Esophagus (tissue), 2 donors: Measurements from ENCODE around the gene ANO9. TPM values are rescaled to one million over a fixed set of nuclear protein-coding genes. Genes with fewer than 3 reads are reported as not detected.
A peak's percentile ranks its signal among the peaks of the same experiment; 100 is the strongest.
"Not testable (repeated sequence)": the region's sequence is repeated elsewhere in the genome, so short reads cannot be mapped to it uniquely, and the experiment has no call there.

ENCODE experiments used
- H3K27ac ChIP-seq, 2 donors: one replicate each; pipeline ENCODE4 v1.5.1; 2013; ENCODE audit warnings: low read depth in 2 of 2, mild to moderate bottlenecking in 2 of 2, inconsistent platforms in 1 of 2, low read length in 1 of 2, moderate library complexity in 1 of 2
- H3K27me3 ChIP-seq, 2 donors: one replicate each; pipeline ENCODE4 v1.6.1; 2013; ENCODE audit warnings: low read length in 2 of 2, control low read depth in 1 of 2, mild to moderate bottlenecking in 1 of 2; ENCODE audit not compliant: insufficient read depth in 2 of 2, control insufficient read depth in 1 of 2
- H3K36me3 ChIP-seq, 2 donors: one replicate each; pipeline ENCODE4 v1.6.1; 2013; ENCODE audit warnings: low read length in 1 of 2; ENCODE audit not compliant: control insufficient read depth in 2 of 2, insufficient read depth in 2 of 2
- H3K4me1 ChIP-seq, 2 donors: one replicate each; pipeline ENCODE4 v1.6.1; 2013; ENCODE audit warnings: low read length in 1 of 2; ENCODE audit not compliant: control insufficient read depth in 2 of 2, insufficient read depth in 2 of 2
- H3K4me3 ChIP-seq, 2 donors: one replicate each; pipeline ENCODE4 v1.5.1; 2013; ENCODE audit warnings: low read length in 2 of 2, mild to moderate bottlenecking in 2 of 2, low read depth in 1 of 2, moderate library complexity in 1 of 2
- H3K9me3 ChIP-seq, 2 donors: one replicate each; pipeline ENCODE4 v1.6.1; 2013; ENCODE audit warnings: mild to moderate bottlenecking in 2 of 2, low read depth in 1 of 2, low read length in 1 of 2, moderate library complexity in 1 of 2; ENCODE audit not compliant: control insufficient read depth in 2 of 2, insufficient read depth in 1 of 2
- WGBS, 2 donors: extraction: QIAGEN DNeasy Blood & Tissue Kit; methylation state at CpG; one replicate each; pipeline ENCODE4 v1.1.7; 2013; 5-methylcytosine and 5-hydroxymethylcytosine counted together
- polyA plus RNA-seq, 2 donors: library from polyadenylated mRNA; stranded (reverse); fragments of 200-250 nt; gene quantifications; one replicate each; pipeline ENCODE4 v1.2.3, GENCODE V29; 2013
- donor health status: healthy with polysubstance abuse.
- donor health status: Bipolar disorder and iron deficiency.

Gene ANO9
- polyA plus RNA-seq, 2 donors: 18.1 to 40.4 TPM

DNA sequence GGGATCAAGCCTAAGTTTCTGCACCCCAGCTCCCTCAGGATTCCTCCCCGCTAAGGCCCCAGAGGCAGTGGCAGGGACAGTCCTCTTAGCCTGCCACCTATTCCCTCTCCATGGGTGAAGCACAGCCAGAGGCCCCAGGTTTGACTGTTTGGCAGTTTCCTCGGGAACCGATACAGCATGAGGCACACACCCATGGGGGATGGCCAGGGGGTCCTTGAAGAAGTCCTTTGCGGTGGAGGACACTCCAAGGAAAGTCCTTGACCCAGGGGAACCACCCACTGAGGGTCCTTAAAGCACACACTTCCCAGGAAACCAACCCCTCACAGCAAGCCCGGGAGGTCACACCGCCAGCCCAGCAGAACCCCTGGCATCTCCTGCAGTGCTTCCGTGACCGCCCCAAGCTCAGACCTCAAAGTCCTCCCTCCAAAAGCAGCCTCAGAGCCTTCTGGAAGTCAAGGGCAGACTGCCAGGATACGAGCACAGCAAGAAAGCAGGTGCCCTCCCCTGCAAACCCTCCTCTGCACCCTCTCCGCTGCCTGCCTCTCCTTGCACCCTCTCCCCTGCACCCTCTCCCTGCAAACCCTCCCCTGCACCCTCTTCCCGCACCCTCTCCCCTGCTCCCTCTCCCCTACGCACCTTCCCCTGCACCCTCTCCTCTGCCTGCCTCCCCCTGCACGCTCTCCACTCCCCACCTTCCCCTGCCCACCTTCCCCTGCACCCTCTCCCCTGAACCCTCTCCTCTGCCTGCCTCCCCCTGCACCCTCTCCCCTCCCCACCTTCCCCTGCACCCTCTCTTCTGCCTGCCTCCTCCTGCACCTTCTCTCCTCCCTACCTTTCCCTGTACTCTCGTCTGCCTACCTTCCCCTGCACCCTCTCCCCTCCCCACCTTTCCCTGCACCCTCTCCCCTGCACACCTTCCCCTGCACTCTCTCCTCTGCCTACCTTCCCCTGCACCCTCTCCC lies 28.4 kb downstream of the ANO9 start:
- Histone ChIP-seq H3K4me3 (peak overlapping the region in 1 of 2 donors; percentile 15), H3K36me3 (no peaks in the 10 kb centered on the region), H3K27me3 (peaks cover 0 to 5% of the 10 kb centered on the region in 2 donors), H3K9me3 (no peaks in the 10 kb centered on the region), H3K4me1 (peaks cover 4 to 13% of the 10 kb centered on the region in 2 donors), H3K27ac (no peak overlapping the region)
- 55 to 57% methylated on average over 13 of the region's 14 CpGs for WGBS, 2 donors

DNA sequence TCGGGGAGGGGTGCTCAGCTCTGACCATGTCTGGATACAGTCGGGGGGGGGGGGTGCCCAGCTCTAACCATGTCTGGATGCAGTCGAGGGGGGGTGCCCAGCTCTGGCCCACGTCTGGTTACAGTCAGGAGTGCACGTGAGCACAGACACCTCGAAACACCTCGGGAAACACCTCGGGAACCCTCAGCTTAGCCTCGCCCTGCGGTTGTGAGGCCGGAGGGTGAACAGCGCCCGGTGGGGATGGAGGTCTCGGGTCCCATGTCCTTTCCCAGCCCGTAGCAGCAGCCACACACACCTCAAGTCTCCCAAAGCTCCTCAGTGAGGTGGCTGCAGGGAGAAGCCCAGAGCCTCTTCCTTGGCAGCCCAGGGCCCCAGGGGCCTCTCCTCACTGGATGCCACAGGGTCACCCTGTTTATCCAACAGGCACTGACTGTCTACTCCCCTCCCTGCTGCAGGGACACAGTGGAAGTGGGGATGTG lies 29.1 kb downstream of the ANO9 start:
- no peak overlapping the region for H3K27ac ChIP-seq
- H3K9me3 ChIP-seq: no peaks in the 10 kb centered on the region
- H3K27me3 ChIP-seq: peaks cover 0 to 5% of the 10 kb centered on the region in 2 donors
- peaks cover 4 to 15% of the 10 kb centered on the region in 2 donors for H3K4me1 ChIP-seq
- H3K36me3 ChIP-seq: peaks cover 0 to 2% of the 10 kb centered on the region in 2 donors
- no peak overlapping the region for H3K4me3 ChIP-seq
- 74 to 77% methylated on average over 14 to 15 of the region's 15 CpGs for WGBS, 2 donors

DNA sequence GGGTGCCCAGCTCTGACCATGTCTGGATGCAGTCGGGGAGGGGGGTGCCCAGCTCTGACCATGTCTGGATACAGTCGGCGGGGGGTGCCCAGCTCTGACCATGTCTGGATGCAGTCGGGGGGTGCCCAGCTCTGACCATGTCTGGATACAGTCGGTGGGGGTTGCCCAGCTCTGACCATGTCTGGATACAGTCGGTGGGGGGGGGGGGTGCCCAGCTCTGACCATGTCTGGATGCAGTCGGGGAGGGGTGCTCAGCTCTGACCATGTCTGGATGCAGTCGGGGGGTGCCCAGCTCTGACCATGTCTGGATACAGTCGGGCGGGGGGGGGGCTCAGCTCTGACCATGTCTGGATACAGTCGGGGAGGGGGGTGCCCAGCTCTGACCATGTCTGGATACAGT lies 30.3 kb downstream of the ANO9 start:
- H3K4me1 ChIP-seq: peaks cover 4 to 23% of the 10 kb centered on the region in 2 donors
- H3K27me3 ChIP-seq, H3K36me3 ChIP-seq, H3K9me3 ChIP-seq, H3K27ac ChIP-seq, H3K4me3 ChIP-seq: not testable (repeated sequence)
- 83 to 88% methylated on average over 9 to 11 of the region's 11 CpGs for WGBS, 2 donors

DNA sequence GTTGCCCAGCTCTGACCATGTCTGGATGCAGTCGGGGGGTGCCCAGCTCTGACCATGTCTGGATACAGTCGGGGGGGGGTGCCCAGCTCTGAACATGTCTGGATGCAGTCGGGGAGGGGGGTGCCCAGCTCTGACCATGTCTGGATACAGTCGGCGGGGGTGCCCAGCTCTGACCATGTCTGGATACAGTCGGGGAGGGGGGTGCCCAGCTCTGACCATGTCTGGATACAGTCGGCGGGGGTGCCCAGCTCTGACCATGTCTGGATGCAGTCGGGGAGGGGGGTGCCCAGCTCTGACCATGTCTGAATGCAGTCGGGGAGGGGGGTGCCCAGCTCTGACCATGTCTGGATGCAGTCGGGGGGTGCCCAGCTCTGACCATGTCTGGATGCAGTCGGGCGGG lies 31.1 kb downstream of the ANO9 start:
- H3K9me3 ChIP-seq, H3K36me3 ChIP-seq, H3K4me3 ChIP-seq, H3K27ac ChIP-seq, H3K27me3 ChIP-seq: not testable (repeated sequence)
- 83 to 87% methylated on average over 10 to 13 of the region's 13 CpGs for WGBS, 2 donors
- peaks cover 0 to 27% of the 10 kb centered on the region in 2 donors for H3K4me1 ChIP-seq

DNA sequence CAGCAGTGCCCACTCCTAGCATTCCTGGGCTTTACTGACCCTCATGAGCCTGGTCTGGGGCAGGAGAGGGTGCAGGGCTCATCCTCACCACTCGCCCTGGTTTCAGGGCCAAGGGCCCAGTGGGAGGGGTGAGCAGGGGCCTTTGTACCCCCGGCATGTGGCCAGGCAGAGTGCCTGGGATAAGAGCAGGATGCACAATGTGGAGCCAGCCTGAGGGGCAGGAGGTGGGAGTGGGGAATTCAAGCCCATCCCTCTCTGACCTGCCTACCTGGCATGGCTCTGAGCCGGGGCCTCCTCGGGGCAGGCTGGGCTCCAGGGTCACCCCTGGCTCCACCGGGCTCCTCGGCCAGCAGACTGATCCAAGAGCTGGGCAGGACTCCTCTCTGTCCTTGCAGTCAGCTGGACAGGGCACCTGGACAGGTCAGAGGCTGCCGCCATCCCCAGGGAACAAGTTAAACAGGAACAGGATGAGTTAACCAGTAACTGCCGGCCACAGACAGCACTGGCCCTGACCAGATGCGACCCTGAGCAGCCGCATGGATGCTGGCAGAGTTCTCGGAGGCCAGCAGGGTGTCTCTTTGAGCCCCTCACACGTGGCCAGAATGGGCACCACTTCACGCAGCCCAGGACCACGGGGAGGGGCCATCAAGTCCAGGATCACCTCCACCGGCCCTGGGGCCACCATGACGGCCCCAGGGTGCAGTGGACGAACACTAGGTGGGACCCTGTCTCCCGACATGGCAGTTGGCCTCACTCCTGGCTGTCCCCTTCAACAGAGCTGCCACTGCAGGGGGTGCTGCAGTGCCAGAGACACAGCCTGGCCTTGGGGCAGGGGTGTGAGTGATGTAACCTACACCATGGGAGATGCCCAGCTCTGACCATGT lies 32.0 kb downstream of the ANO9 start:
- WGBS, 2 donors: 60 to 63% methylated on average over 16 to 18 of the region's 18 CpGs
- Histone ChIP-seq H3K36me3 (peaks cover 0 to 5% of the 10 kb centered on the region in 2 donors), H3K27me3 (peaks cover 0 to 5% of the 10 kb centered on the region in 2 donors), H3K4me1 (peaks cover 0 to 27% of the 10 kb centered on the region in 2 donors), H3K27ac (no peak overlapping the region), H3K4me3 (no peak overlapping the region), H3K9me3 (no peaks in the 10 kb centered on the region)

DNA sequence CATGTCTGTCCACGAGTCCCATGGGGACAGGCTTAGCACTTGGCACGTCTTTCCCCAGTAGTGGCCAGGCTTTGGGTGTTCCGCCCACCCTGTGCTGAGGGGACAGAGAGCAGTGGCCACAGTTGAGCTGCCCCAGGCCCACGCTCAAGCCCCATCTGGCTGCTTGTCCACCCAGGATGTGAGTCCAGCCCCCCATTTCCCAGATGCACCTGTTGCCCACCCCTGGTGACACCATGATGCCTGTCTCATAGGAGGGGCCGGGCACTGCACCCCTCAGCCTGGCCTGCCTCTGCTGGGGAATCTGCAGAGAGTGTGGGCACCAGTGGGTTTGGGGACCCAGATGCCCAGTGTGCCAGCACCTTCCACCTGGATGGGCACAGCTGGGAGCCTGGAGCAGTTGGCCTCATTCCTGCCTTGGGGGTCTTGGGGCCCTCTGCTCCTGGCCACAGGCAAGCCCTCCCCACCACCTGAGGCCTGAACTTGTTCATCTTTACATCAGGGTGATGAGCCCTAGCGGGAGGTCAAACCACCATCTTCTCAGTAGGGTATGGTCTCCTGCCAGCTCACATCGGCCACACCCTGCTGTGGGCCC lies 32.7 kb downstream of the ANO9 start:
- 80 to 84% methylated on average over 7 of the region's 7 CpGs for WGBS, 2 donors
- no peaks in the 10 kb centered on the region for H3K27me3 ChIP-seq
- H3K36me3 ChIP-seq: peaks cover 0 to 12% of the 10 kb centered on the region in 2 donors
- H3K9me3 ChIP-seq: no peaks in the 10 kb centered on the region
- no peak overlapping the region for H3K4me3 ChIP-seq
- H3K4me1 ChIP-seq: peaks cover 0 to 27% of the 10 kb centered on the region in 2 donors
- H3K27ac ChIP-seq: no peak overlapping the region

DNA sequence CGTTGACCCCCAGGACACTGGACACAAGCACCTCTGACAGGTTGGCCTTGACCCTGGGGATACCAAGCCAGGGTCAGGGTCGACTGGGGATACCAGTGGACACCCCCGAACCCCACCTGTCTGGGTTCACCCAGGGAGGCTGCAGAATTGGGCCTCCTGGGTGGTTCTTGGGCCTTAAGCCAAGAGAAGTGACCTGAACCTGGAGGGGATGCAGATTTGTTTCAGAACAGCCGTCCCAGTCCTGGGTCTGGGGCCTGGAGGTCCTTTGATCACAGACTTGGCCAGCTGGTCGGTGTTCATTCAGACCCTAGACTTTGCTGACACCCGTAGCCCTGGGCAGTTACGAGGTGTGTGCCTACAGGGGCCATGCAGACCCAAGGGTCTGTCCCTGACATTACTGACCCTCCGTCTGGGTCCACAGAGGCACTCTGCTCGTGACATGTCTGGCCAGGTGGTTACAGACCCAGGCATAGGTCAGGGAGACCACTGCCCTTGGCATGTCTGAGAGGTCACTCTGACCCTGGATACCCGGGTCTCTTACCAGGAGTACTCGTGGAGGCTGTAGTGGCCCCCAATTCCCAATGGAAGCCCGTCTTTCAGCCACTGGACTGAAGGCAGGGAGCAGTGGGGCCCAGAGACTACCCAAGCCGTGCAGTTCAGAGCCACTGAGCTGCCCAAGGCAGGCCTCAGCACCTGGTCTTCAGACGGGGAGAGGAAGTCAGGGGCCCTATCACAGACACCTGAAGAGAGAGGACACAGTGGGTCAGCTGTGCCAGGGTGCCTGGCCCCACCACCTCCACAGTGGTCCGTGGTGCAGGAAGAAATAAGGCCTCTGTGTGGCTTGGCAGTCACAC lies 33.4 kb downstream of the ANO9 start:
- WGBS, 2 donors: 82 to 84% methylated on average over 15 of the region's 15 CpGs
- H3K27me3 ChIP-seq: no peaks in the 10 kb centered on the region
- no peak overlapping the region for H3K4me3 ChIP-seq
- no peaks in the 10 kb centered on the region for H3K9me3 ChIP-seq
- peaks cover 0 to 19% of the 10 kb centered on the region in 2 donors for H3K36me3 ChIP-seq
- H3K4me1 ChIP-seq: peaks cover 0 to 24% of the 10 kb centered on the region in 2 donors
- H3K27ac ChIP-seq: no peak overlapping the region

DNA sequence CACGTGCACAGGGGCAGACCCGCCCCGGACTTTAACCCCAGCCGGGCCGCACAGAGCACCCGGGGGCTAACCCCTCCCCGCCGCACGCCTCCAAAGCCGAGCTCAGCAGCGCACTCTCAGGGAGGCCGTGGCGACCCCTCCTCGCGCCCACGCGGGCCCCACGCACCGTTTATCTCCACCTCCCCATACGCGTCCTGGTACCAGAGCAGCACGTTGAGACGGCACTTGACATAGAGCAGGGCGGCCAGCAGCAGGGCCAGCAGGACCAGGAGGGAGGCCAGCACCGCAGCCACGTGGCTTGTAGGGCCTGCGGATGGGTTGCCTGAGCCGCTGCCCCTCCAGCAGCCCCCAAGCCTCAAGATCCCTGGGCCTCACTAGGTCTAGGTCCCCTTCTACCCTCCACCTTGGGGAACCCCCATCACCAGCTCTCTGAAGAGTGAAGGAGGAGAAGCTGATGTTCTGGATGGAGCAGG lies 34.1 kb downstream of the ANO9 start:
- Histone ChIP-seq H3K9me3 (no peaks in the 10 kb centered on the region), H3K36me3 (peaks cover 0 to 22% of the 10 kb centered on the region in 2 donors), H3K4me1 (peaks cover 0 to 17% of the 10 kb centered on the region in 2 donors), H3K27me3 (no peaks in the 10 kb centered on the region), H3K27ac (peak overlapping the region; percentile 35 to 82), H3K4me3 (no peak overlapping the region)
- 76 to 77% methylated on average over 28 of the region's 28 CpGs for WGBS, 2 donors
